Measurements from ENCODE around the gene TMEM131L.
"Not testable (repeated sequence)": the region's sequence is repeated elsewhere in the genome, so short reads cannot be mapped to it uniquely, and the experiment has no call there.

TMEM131L gene, protein sequence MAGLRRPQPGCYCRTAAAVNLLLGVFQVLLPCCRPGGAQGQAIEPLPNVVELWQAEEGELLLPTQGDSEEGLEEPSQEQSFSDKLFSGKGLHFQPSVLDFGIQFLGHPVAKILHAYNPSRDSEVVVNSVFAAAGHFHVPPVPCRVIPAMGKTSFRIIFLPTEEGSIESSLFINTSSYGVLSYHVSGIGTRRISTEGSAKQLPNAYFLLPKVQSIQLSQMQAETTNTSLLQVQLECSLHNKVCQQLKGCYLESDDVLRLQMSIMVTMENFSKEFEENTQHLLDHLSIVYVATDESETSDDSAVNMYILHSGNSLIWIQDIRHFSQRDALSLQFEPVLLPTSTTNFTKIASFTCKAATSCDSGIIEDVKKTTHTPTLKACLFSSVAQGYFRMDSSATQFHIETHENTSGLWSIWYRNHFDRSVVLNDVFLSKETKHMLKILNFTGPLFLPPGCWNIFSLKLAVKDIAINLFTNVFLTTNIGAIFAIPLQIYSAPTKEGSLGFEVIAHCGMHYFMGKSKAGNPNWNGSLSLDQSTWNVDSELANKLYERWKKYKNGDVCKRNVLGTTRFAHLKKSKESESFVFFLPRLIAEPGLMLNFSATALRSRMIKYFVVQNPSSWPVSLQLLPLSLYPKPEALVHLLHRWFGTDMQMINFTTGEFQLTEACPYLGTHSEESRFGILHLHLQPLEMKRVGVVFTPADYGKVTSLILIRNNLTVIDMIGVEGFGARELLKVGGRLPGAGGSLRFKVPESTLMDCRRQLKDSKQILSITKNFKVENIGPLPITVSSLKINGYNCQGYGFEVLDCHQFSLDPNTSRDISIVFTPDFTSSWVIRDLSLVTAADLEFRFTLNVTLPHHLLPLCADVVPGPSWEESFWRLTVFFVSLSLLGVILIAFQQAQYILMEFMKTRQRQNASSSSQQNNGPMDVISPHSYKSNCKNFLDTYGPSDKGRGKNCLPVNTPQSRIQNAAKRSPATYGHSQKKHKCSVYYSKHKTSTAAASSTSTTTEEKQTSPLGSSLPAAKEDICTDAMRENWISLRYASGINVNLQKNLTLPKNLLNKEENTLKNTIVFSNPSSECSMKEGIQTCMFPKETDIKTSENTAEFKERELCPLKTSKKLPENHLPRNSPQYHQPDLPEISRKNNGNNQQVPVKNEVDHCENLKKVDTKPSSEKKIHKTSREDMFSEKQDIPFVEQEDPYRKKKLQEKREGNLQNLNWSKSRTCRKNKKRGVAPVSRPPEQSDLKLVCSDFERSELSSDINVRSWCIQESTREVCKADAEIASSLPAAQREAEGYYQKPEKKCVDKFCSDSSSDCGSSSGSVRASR (N-terminal part only)

GRCh38 chr4:153466081-153466948 lies at the start of gene TMEM131L:
TMEM131L (plus strand) TSS chr4:153466360; CDS start chr4:153466398, 38 bp downstream.
- H3K36me3 ChIP-seq (ENCODE audit: control insufficient read depth in 5 of 5, insufficient read depth in 5 of 5, low read length in 5 of 5) = peaks cover 0 to 3% (median 0%) of the 10 kb centered on the region in 5 donors
- no peaks in the 10 kb centered on the region for H3K27me3 ChIP-seq (ENCODE audit: control insufficient read depth in 5 of 5, insufficient read depth in 4 of 5, low read length in 5 of 5)
- peak within 1 kb of the TSS; percentile 78 for H3K27ac ChIP-seq (ENCODE audit: low read depth, low read length)
- H3K9me3 ChIP-seq (ENCODE audit: control insufficient read depth in 5 of 5, low read length in 5 of 5) = no peaks in the 10 kb centered on the region
- H3K4me3 ChIP-seq (ENCODE audit: low read depth in 1 of 5, low read length in 5 of 5) = peak within 1 kb of the TSS; percentile 87 to 96 (median 94)
- peaks cover 0 to 50% (median 46%) of the 10 kb centered on the region in 5 donors for H3K4me1 ChIP-seq (ENCODE audit: control insufficient read depth in 5 of 5, insufficient read depth in 5 of 5, low read length in 5 of 5)
- peak within 1 kb of the TSS; percentile 26 to 85 (median 76) for H3K9ac ChIP-seq (ENCODE audit: low read length in 5 of 5)

GRCh38 chr4:153416456-153416855 lies 49.7 kb upstream of the TMEM131L start:
- not testable (repeated sequence) for H3K4me3 ChIP-seq (ENCODE audit: low read depth in 1 of 5, low read length in 5 of 5); H3K27ac ChIP-seq (ENCODE audit: low read depth, low read length); H3K36me3 ChIP-seq (ENCODE audit: control insufficient read depth in 5 of 5, insufficient read depth in 5 of 5, low read length in 5 of 5); H3K4me1 ChIP-seq (ENCODE audit: control insufficient read depth in 5 of 5, insufficient read depth in 5 of 5, low read length in 5 of 5); H3K9me3 ChIP-seq (ENCODE audit: control insufficient read depth in 5 of 5, low read length in 5 of 5); H3K9ac ChIP-seq (ENCODE audit: low read length in 5 of 5); H3K27me3 ChIP-seq (ENCODE audit: control insufficient read depth in 5 of 5, insufficient read depth in 4 of 5, low read length in 5 of 5)

- Histone ChIP-seq H3K4me1 (ENCODE audit: control insufficient read depth in 5 of 5, insufficient read depth in 5 of 5, low read length in 5 of 5) (no peaks in the 10 kb centered on the region), H3K27ac (ENCODE audit: low read depth, low read length) (no peak overlapping the region), H3K4me3 (ENCODE audit: low read depth in 1 of 5, low read length in 5 of 5) (no peak overlapping the region), H3K9ac (ENCODE audit: low read length in 5 of 5) (no peak overlapping the region), H3K36me3 (ENCODE audit: control insufficient read depth in 5 of 5, insufficient read depth in 5 of 5, low read length in 5 of 5) (no peaks in the 10 kb centered on the region), H3K27me3 (ENCODE audit: control insufficient read depth in 5 of 5, insufficient read depth in 4 of 5, low read length in 5 of 5) (no peaks in the 10 kb centered on the region), H3K9me3 (ENCODE audit: control insufficient read depth in 5 of 5, low read length in 5 of 5) (no peaks in the 10 kb centered on the region)
Measured at GRCh38 chr4:153418121-153418520, 48.0 kb upstream of the TMEM131L start.

- H3K27ac ChIP-seq (ENCODE audit: low read depth, low read length) = no peak overlapping the region
Measured at GRCh38 chr4:153418558-153418957, 47.6 kb upstream of the TMEM131L start.

GRCh38 chr4:153419029-153419428 lies 47.1 kb upstream of the TMEM131L start:
- Histone ChIP-seq H3K4me3 (ENCODE audit: low read depth in 1 of 5, low read length in 5 of 5) (no peak overlapping the region), H3K36me3 (ENCODE audit: control insufficient read depth in 5 of 5, insufficient read depth in 5 of 5, low read length in 5 of 5) (no peaks in the 10 kb centered on the region), H3K27me3 (ENCODE audit: control insufficient read depth in 5 of 5, insufficient read depth in 4 of 5, low read length in 5 of 5) (no peaks in the 10 kb centered on the region), H3K27ac (ENCODE audit: low read depth, low read length) (no peak overlapping the region), H3K9me3 (ENCODE audit: control insufficient read depth in 5 of 5, low read length in 5 of 5) (no peaks in the 10 kb centered on the region), H3K9ac (ENCODE audit: low read length in 5 of 5) (no peak overlapping the region), H3K4me1 (ENCODE audit: control insufficient read depth in 5 of 5, insufficient read depth in 5 of 5, low read length in 5 of 5) (no peaks in the 10 kb centered on the region)

More at GRCh38 chr4:153418558-153418957, 47.6 kb upstream of the TMEM131L start:
- no peaks in the 10 kb centered on the region for H3K36me3 ChIP-seq (ENCODE audit: control insufficient read depth in 5 of 5, insufficient read depth in 5 of 5, low read length in 5 of 5)
- no peaks in the 10 kb centered on the region for H3K27me3 ChIP-seq (ENCODE audit: control insufficient read depth in 5 of 5, insufficient read depth in 4 of 5, low read length in 5 of 5)
- no peaks in the 10 kb centered on the region for H3K4me1 ChIP-seq (ENCODE audit: control insufficient read depth in 5 of 5, insufficient read depth in 5 of 5, low read length in 5 of 5)
- H3K4me3 ChIP-seq (ENCODE audit: low read depth in 1 of 5, low read length in 5 of 5) = no peak overlapping the region
- no peak overlapping the region for H3K9ac ChIP-seq (ENCODE audit: low read length in 5 of 5)
- no peaks in the 10 kb centered on the region for H3K9me3 ChIP-seq (ENCODE audit: control insufficient read depth in 5 of 5, low read length in 5 of 5)

DNA sequence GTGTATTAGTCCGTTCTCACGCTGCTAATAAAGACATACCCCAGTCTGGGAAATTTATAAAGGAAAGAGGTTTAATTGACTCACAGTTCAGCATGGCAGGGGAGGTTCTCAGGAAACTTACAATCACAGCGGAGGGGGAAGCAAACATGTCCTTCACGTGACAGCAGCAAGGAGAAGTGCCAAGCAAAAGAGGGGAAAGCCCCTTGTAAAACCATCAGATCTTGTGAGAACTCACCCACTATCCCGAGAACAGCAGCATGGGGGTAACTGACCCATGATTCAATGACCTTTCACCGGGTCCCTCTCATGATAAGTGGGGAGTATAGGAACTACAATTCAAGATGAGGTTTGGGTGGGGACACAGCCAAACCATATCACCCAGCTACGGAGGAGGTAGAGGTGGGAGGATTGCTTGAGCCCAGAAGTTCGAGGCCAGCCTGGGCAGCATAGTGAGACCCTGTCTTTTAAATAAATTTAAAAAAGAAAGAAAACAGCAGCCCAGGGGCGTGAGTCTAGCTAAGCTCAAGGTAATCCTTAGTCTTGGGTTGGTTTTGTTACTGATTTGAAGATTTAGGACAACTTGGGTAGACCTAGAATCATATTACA lies 46.4 kb upstream of the TMEM131L start:
- Histone ChIP-seq H3K27ac (ENCODE audit: low read depth, low read length) (no peak overlapping the region), H3K36me3 (ENCODE audit: control insufficient read depth in 5 of 5, insufficient read depth in 5 of 5, low read length in 5 of 5) (no peaks in the 10 kb centered on the region), H3K9ac (ENCODE audit: low read length in 5 of 5) (no peak overlapping the region), H3K4me3 (ENCODE audit: low read depth in 1 of 5, low read length in 5 of 5) (no peak overlapping the region), H3K9me3 (ENCODE audit: control insufficient read depth in 5 of 5, low read length in 5 of 5) (no peaks in the 10 kb centered on the region), H3K27me3 (ENCODE audit: control insufficient read depth in 5 of 5, insufficient read depth in 4 of 5, low read length in 5 of 5) (no peaks in the 10 kb centered on the region), H3K4me1 (ENCODE audit: control insufficient read depth in 5 of 5, insufficient read depth in 5 of 5, low read length in 5 of 5) (no peaks in the 10 kb centered on the region)

DNA sequence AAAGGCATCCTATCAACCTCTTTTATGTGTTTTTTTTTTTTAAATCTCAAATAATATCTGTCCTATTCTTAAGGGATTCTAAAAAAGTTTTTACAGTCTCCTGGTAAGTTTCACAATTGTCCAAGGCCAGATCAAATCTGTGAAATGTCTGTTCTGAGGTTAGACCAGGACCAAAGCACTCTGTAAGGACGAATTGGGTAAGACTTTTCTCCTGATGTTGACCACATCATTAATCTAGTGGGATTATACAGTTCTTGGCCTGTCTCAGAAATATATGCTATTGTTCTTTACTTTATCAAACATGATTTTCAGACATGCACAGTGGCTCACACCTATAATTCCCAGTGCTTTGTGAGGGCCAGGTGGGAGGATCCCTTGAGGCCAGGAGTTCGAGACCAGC lies 45.8 kb upstream of the TMEM131L start:
- Histone ChIP-seq H3K9ac (ENCODE audit: low read length in 5 of 5) (no peak overlapping the region), H3K4me1 (ENCODE audit: control insufficient read depth in 5 of 5, insufficient read depth in 5 of 5, low read length in 5 of 5) (no peaks in the 10 kb centered on the region), H3K27me3 (ENCODE audit: control insufficient read depth in 5 of 5, insufficient read depth in 4 of 5, low read length in 5 of 5) (no peaks in the 10 kb centered on the region), H3K9me3 (ENCODE audit: control insufficient read depth in 5 of 5, low read length in 5 of 5) (no peaks in the 10 kb centered on the region), H3K4me3 (ENCODE audit: low read depth in 1 of 5, low read length in 5 of 5) (no peak overlapping the region), H3K36me3 (ENCODE audit: control insufficient read depth in 5 of 5, insufficient read depth in 5 of 5, low read length in 5 of 5) (no peaks in the 10 kb centered on the region), H3K27ac (ENCODE audit: low read depth, low read length) (no peak overlapping the region)

DNA sequence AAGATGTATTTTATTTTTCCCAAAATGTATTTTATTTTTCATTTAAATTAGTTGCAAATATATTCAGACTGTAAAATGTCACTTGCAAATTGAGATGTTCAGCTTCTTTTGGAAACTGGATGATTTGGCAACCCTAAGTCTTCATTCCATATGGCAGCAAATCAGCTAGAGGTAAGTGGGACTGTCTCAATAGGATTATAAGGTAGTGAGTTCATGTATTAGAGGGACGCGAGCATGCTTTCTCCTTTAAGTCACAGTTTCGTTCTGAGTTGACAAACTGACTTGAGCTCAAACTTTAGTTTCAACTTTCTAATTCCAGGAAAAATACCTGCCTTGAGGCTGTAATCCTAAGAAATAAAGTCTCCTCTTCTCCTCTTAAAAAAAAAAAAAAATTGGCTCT lies 44.2 kb upstream of the TMEM131L start:
- H3K27me3 ChIP-seq (ENCODE audit: control insufficient read depth in 5 of 5, insufficient read depth in 4 of 5, low read length in 5 of 5) = no peaks in the 10 kb centered on the region
- H3K9me3 ChIP-seq (ENCODE audit: control insufficient read depth in 5 of 5, low read length in 5 of 5) = no peaks in the 10 kb centered on the region
- no peak overlapping the region for H3K27ac ChIP-seq (ENCODE audit: low read depth, low read length)
- no peaks in the 10 kb centered on the region for H3K4me1 ChIP-seq (ENCODE audit: control insufficient read depth in 5 of 5, insufficient read depth in 5 of 5, low read length in 5 of 5)
- H3K9ac ChIP-seq (ENCODE audit: low read length in 5 of 5) = no peak overlapping the region
- H3K4me3 ChIP-seq (ENCODE audit: low read depth in 1 of 5, low read length in 5 of 5) = no peak overlapping the region
- no peaks in the 10 kb centered on the region for H3K36me3 ChIP-seq (ENCODE audit: control insufficient read depth in 5 of 5, insufficient read depth in 5 of 5, low read length in 5 of 5)

All from subcutaneous abdominal adipose tissue (tissue), 5 donors.